HG02938 (cell line): ENCODE data around the gene UBXN6.

Source experiments
- ATAC-seq: cut with Tn5 transposase; IDR thresholded peaks from one replicate; pipeline ENCODE4 v1.9.1; 2021; ENCODE audit warnings: mild to moderate bottlenecking, moderate library complexity; ENCODE audit not compliant: unreplicated experiment

UBXN6 gene

DNA sequence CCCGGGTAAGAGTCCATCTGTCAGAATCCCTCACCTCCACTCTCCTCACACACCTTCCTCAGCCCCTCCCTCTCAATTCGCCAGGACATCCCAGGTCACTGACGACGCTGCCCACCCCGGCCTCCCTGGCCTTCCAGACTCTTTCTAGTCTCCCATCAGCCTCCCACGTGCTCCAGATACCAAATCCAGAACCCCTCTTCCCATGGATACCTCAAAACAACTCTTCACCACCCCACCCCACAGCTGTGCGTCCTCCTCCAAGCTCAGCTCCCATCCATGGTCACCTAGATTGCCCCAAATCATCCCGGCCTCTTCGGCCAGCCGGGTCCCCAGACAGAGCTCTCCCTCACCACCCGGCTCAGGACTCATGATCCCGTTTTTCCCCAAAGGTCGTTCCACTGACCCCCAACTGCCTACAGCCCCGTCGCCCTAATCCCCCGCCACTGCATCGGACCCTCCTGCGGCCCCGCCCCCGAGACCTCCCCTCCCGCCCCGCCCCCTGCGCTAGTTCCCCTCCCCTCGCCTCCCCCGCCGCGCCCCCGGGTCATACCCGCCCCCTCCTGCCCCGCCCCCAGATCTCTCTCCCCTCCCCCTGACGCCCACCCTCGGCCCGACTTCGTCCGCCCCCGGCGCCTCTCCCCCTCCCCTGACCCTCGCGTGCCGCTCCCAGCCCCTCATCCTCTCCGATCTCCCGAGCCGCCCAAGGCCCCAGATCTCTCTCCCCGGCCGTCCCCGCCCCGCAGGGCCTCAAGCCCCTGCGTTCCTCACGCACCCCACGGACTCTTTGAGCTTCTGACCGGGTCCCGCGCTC, 546 bp downstream of the UBXN6 start:
- no peak for ATAC-seq

DNA sequence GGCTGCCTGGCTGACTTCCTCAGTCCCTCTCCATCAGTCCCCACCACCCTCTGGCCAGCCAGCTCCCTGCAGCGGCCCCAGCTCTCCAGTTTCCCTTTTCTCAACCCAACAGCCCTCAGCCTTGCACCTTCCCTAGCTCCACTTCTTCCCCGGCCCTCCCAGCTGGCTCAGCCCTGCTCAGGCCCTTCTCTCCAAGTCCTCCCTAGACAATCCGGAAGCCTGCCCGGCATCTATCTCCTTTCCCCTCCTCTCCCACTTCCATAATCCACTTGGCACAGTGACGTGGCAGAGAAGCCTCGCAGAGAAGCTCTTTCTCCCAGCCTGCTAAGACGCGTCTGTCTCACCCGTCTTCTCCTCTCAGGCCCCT, 1.1 kb downstream of the UBXN6 start:
- no peak for ATAC-seq

DNA sequence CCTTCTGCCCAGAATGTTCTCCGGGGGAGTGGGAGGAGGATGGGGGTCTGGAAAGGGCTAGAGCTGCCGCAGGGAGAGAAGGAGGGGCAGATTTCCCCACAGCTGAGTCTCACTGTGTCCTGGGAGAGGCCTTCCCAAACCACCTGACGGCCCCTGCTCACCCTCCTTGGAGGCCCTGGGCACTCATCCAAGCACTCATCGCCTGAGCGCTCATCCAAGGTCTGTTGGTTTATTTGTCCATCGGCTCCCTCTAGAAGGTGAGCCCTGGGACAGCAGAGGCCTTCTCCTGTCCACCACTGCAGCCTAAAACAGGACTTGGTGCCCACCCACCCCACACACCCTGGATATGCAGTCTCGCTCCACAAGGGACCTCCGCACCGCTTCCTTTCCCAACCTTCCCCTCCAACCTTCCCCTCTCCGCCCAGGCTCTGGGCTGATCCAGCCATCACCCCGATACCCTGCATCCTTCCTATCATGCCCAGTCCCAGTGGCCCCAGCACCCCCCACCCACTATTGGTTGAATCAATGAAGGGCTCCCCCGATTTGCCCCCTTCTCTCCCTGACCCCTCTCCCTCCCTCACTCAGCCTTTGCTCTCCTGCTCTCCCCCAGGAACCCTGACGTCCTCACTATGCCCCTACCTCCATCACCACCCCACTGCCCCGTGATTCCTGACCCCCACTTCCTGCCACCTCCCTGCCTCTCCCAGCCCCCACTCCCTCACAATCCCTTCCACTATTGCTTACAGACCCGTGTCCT, 1.7 kb downstream of the UBXN6 start:
- ATAC-seq, result no peak

DNA sequence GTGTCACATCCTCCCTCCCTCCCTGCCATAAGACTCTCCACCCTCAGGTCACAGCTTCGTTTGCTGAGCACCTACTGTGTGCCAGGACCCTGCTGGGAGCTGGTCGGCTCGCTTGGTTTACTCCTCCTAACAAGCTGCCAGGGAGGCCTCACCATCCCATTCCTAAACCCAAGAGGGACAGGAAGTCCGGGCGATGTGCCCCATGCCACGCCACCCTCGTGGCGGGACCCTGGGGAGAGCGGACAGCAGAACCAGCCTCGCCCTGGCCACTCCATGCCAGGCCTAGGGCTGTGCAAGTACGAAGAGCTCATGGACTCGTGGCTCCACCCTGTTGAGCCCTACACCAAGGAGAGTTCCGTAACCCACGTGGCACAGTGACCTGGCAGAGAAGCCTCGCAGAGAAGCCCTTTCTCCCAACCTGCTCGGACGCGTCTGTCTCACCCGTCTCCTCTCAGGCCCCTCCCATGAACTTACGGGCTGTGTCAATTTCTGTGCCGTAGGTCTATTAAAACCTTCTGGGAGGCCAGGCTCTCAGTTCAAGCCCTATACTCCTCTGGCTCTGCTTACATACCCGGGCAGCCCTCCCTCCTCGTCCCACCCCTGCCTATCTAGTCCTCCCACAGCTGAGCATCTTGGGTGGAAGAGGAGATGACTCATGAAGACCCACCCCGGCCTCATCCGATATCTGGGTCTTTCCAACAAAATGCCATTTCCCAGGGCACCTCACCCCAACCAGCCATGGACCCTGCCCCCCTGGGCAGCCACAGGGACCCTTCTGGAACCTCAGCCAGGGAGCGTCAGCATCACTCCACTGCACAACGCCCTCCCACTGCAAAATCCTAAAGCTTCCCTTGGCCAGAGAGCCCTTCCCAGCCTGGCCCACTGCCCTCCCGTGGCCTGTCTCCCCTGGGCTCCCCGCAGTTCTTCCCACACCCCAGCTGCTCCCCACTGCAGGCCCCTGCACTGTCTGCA, 2.6 kb downstream of the UBXN6 start:
- ATAC-seq, result no peak

DNA sequence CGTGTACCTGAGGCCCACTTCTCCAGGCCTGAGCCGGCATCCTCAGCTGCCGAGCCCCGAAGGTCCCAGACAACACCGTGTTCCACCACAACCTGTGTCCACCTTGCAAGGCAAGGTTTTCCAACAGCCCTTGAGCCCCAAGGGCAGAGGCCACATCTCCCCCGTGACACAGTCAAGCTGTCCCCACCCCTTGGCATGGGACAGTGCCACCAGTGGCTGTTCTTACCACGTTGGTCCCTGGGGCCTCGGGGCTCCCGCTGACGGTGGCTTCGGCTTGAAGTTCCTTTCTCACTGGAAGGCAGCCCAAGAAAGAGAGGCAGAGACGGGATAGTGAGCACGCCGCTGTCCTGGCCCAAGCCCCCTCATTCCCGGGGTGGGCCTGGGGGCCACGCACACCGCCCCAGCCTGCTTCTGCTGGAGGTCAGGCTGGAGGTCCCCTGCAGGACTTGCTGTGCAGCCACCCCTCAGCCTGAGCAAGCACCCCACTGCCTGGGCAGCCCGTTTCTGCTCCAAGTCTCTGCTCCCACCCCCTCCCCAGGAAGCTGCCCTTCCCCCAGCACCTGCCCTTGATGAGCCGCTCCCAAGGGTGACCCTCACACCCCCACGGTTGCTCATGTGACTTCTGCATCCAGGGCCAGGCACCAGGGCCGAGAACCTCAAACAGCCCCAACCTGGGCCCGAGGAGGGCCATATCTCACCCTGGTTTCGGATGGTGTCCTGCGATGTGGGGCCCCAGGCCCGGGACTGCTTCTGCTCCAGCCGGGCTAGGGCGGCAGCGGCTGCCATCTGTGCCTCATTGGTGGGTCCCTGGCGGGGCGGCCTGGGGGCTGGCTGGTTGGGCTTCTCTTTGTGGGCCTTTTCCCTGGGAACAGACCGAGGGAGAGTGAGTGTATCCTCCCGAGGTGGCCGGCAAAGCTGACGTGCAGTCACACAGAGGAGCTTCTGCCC, 4.1 kb downstream of the UBXN6 start:
- no peak for ATAC-seq

DNA sequence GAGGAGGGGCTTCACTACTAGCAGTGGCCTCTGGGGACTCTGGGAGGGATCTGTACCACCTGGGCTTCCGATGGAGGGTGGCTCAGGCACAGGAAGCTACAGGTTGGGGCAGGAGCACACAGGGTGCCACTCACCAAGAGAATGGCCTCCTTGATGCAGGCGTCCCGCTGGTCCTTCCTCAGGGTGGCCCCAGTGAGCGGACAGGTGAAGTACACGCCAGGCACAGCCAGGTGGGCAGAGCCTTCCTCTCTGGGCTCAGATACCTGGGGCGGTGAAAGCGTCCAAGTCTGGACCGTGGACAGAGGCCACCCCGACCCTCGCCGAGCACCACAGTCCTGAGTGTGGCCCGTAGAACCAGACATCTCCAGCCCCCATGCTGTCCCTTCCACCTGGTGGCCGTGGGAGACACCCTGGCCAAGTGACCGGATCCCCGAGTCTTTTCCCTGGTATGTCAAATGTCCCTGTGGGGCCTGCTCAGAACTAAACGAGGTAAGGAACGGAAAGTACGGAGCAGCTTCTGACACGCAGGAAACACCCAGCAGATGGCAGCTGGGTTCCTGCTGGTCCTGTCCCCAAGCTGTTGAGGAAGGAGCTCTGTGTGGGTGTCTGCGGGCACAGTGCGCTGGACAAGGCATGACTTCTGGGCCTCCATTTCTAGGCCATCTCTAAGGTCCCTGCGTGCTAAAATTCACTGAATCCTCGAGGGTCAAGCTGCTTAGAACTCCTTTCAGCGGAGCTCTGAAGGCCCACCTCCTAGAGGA, 5.2 kb downstream of the UBXN6 start:
- no peak for ATAC-seq

DNA sequence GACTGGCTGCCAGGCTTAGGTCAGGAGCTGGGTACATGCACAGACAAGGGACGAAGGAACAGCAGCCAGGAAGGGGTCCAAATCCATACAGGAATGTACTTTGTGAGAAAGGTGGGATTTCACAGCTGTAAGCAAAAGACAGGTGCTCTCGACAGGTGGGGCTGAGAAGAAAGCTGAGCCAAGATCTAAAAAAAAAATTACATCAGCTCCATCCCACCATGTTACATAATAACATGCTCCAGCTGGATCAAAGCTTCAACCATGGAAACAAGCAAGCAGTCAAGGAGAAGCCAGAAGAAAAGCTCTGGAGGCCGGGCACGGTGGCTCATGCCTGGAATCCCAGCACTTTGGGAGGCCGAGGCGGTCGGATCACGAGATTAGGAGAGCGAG, 8.0 kb downstream of the UBXN6 start:
- ATAC-seq, result no peak

DNA sequence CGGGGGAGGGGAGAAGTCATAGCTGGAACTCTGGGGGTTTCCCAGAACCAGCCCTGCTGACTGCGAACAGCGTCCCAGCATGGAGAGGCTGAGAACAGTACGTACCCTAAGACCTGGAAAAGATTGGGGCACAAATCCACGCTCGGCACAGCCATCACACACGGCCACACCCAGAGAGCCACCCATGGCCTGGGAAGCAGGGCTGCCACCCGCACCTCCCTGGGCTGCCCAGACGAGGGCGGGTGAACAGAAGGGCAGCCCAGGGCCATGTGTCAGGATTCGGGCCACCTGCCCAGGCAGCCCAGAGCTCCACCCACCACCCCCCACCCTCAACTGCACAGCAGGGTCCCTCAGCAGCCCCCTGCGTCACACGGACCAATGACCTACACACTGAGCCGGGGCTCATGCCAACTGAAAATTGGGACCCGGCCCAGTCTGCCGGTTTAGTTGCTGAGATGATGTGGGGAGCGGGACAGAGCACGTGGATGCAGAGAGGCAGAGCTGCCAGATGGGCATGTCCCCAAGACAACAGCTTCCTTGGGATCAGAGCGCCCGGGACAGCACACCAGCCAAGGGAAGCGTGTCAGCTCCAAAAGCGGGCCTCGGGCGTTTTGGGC, 8.5 kb downstream of the UBXN6 start:
- ATAC-seq, result no peak

DNA sequence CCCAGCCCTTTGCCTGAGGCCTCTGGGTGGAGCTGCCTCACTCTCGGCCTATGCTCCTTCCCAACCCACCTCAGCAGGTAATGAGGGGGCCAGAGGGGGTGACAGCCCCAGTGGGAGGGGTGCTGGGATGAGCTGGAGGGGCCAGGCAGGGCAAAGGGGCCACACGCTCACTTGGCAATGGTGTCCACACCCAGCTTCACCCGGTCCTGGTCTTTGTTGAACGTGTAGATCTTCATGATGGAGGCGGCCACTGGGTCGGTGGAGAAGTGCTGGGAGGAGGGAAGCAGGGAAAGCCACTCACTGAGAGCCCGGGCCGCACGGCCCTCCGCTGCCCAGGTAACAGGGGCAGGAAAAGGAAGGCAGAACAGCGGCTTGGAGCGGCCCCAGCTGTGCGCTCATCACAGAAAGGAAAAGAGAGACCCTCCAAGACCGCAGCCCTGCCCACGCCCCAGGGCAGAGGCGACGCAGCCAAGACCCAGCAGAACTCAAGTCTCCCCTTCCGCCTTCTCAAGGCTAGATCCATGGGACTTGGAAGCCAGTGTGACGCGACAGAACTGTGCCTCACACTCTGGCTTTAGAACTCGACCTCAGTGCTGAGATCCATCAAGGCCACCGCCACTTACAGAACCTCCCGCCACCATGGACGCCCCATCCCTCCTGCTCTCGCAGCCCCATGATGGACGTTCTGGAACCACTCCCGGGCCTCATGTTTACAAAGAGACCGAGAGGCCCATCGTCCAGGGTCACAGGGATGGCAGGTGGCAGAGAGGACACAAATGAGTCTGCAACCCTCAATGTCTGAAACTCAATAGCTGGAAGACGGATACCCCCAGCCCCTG, 9.2 kb downstream of the UBXN6 start:
- ATAC-seq, result no peak

DNA sequence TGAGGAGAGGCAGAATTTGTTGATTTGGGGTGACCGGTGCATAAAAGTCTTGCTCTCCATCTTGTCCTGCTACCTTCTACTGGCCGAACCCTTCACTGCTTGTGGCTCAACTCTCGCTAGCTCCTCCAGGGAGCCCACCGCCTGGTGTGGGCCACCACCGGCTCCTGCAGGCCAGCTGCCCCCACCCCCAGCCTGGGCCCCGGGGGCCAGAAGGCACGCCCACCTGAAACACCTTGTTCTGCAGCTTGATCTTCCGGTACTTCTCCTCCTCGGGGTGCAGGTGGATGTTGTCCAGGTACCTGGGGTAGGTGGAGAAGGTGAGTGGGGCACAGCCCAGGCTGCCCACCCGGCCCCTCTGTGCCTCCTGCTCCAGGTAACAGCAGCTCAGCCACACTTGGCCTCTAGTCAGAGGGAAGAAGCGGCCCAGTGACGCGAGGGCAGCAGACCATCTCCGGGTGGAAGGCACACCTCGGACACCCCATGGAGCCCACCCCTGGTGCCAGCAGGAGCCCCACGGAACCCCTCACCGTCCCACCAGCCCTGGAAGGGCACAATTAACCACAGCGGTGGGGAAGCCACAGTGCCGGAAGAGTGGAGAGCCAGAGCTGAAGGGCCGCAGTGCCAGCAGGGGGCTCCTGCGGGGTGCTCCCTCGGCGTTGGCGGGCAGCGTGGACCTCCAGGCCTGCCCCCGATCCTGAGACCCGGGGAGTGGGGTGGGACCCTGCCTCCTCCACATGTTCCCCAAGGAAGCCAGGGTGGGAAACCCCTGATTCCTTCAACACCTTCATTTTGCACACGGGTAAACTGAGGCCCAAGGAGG, 10.1 kb downstream of the UBXN6 start:
- no peak for ATAC-seq

DNA sequence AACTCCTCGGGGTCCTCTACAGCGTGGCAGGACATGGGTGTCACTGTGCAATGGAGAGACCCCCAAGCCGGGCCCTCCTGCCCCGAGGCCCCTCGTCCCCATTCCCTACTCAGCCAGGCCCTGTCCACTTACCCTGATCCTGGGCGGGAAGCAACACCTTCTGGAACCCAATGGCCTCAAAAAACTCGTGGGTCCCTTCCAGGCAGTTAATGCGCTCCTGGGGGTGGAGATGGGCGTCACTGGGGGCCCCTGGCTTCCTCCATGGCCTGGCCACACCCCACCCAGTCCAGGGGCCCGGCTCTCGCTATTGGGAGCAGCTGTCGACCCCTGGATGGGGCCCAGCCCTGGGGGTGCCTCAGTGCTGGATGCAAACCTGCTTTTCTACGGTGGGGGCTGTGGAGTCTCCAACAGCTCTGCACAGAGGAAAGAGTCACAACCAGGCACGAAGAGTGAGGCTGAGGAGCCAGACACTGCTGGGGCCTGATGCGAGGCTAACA, 10.8 kb downstream of the UBXN6 start:
- no peak for ATAC-seq

DNA sequence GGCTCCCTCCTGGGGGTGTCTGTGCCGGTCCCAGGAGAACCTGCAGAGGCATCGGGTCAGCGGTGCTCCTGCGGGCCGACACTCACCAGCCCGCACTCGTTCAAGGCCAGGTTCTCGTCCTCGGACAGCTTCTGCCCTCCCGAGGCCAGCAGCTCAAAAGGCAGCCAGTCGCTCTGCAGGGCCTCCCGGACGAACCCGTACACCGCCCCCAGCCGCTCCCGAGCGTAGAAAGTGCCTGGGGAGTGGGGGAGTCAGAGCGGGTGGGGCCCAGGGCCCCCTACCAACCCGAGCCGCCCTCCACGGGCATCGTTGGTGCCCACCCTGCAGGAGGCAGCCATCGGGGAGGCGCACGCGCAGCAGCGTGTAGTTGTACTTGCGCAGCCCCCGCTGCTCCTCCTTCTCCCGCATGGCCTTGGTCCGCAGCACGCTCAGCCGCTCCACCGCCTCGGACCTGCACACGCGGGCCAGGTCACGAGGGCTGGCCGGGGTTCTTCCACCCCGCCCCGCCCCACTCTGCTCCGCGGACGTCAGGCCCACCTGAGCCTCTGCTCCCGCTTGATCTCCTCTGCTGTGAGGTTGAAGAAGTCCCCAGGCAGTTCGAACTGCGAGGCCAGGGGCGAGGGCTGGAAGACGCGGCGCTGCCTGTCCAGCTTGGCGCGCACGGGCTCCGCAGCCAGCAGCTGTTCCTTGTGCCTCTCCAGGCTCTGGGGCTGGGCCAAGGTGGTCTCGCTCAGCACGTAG, 11.5 kb downstream of the UBXN6 start:
- ATAC-seq, result no peak

DNA sequence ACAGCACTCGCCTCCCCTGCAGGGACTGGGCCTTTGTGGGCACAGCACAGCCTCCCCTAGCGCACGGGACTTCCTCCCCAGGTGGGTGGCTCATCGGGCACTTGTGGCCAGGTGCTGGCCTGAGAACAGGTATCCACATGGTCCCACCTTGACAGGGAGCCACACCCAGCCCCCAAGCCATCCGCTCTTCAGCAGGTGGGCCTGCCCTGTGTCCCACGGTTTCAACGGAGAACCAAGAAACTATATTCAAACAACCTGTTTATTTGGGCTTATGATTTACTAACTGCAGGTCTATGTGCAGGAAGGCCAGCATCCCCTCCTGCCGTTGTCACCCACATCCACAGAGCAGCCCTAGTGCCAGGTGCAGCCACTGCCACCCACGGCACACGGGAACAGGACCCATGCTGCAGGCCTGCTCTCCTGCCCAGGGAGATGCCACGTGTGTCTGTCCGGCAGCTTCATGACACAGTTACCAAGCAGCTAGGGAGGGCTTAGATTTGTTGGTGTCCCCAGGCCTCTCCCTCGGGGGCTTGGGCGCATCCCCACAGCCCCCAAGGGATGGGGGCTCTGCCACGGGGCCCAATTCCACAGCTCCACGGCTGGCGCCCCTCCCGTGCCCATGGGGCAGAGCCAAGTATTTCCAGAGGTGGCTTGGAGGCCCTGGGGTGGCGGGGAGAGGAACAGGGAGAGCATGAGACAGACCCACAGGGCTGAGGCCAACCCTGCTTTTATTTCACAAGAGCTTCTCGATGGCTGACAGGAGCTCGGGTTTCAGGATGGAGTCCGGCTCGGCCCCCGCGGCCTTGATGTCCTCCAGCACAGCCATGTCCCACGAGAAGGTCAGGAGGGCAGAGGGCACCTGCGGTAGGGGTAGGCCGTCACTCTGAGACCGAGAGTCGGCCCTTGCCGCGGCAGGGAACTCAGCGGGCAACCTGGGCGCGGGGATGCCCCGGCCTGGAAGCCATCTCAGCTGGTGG, 12.5 kb downstream of the UBXN6 start:
- no peak for ATAC-seq

DNA sequence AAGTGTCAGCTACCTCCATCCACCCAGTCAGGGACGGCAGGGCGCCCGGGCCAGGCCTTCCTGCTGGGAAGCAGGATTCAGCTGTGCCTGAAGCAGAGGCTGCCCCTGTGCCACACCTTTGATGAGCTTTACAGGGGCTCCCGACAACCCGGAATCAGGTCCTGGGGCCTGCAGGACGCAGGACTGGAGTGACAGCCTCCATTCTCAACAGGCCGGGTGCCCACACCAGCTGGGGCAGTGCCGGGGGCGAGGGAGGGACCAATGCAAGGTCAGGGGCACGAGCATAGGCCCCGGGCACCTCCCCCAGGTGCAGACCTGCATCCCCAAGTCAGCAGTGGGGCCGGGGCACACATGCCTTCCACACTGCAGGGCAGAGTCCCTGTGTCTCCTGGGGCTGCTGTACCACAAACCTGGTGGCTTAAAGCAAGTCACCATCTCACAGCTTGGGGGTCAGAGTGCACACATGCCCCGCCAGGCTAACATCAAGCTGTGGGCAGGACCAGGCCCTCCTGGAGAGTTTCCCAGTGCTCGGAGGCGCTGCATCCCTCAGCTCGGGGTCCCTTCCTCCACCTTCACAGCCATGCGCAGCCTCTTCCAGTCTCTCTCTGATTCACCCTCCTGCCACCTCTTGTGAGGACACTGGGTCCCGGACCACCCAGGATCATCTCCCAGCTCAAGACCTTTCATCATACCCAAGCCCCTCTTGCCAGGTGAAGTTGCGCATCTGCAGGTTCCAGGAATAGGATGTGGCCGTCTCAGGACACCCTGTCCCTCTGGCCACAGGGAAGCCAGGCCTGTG, 13.4 kb downstream of the UBXN6 start:
- ATAC-seq, result no peak
